B cell (primary cell): ENCODE results near the gene CFL1.

Experiments
- CTCF ChIP-seq: fragments of 200-600 bp; IDR thresholded peaks from one replicate; pipeline ENCODE4 v1.8.0; 2022; ENCODE audit warnings: antibody characterized with exemption, mild to moderate bottlenecking
- EZH2 ChIP-seq: IDR thresholded peaks from 2 replicates; pipeline ENCODE4 v1.6.1; 2012; ENCODE audit warnings: borderline replicate concordance, low read depth, mild to moderate bottlenecking, moderate library complexity, low read length; ENCODE audit not compliant: insufficient read depth, poor library complexity, severe bottlenecking

- TF ChIP-seq CTCF (no peak), EZH2 (no peak)
Measured at GRCh38 chr11:65817312-65817834, 40.6 kb downstream of the CFL1 start.
